ENCODE data around the gene CPLANE1.
"Not testable (repeated sequence)": the region's sequence is repeated elsewhere in the genome, so short reads cannot be mapped to it uniquely, and the experiment has no call there.

The CPLANE1 gene

GRCh38 chr5:37208883-37209797 is 40.0 kb downstream of the CPLANE1 start:
- no peak for DNase-seq (ENCODE audit: low spot score)

GRCh38 chr5:37207802-37208201 is 41.4 kb downstream of the CPLANE1 start:
- no peak for DNase-seq (ENCODE audit: low spot score)

GRCh38 chr5:37206736-37207135 is 42.4 kb downstream of the CPLANE1 start:
- no peak for DNase-seq (ENCODE audit: low spot score)

GRCh38 chr5:37198842-37199241 is 50.3 kb downstream of the CPLANE1 start:
- no peak for DNase-seq (ENCODE audit: low spot score)

- DNase-seq (ENCODE audit: low spot score), result no peak
Measured at GRCh38 chr5:37198061-37198460, 51.1 kb downstream of the CPLANE1 start.

- DNase-seq (ENCODE audit: low spot score), result no peak
Measured at GRCh38 chr5:37197340-37198050, 51.7 kb downstream of the CPLANE1 start.

GRCh38 chr5:37190592-37190991 is 58.6 kb downstream of the CPLANE1 start:
- DNase-seq (ENCODE audit: low spot score), result no peak

GRCh38 chr5:37189355-37189754 is 59.8 kb downstream of the CPLANE1 start:
- DNase-seq (ENCODE audit: low spot score), result no peak

GRCh38 chr5:37187465-37187977 is 61.7 kb downstream of the CPLANE1 start:
- DNase-seq (ENCODE audit: low spot score), result peak; percentile 18

- no peak for DNase-seq (ENCODE audit: low spot score)
Measured at GRCh38 chr5:37184748-37185364, 64.3 kb downstream of the CPLANE1 start.

- no peak for DNase-seq (ENCODE audit: low spot score)
Measured at GRCh38 chr5:37182667-37183066, 66.5 kb downstream of the CPLANE1 start.

- no peak for DNase-seq (ENCODE audit: low spot score)
Measured at GRCh38 chr5:37174928-37175327, 74.2 kb downstream of the CPLANE1 start.

GRCh38 chr5:37172957-37173356 is 76.2 kb downstream of the CPLANE1 start:
- DNase-seq (ENCODE audit: low spot score), result no peak

GRCh38 chr5:37170856-37171255 is 78.3 kb downstream of the CPLANE1 start:
- no peak for DNase-seq (ENCODE audit: low spot score)

- no peak for DNase-seq (ENCODE audit: low spot score)
Measured at GRCh38 chr5:37166197-37166596, 83.0 kb downstream of the CPLANE1 start.

GRCh38 chr5:37165761-37166160 is 83.4 kb downstream of the CPLANE1 start:
- no peak for DNase-seq (ENCODE audit: low spot score)

- no peak for DNase-seq (ENCODE audit: low spot score)
Measured at GRCh38 chr5:37153661-37154060, 95.5 kb downstream of the CPLANE1 start.

GRCh38 chr5:37146896-37147295 is 102.3 kb downstream of the CPLANE1 start:
- DNase-seq (ENCODE audit: low spot score), result no peak

GRCh38 chr5:37136694-37137093 is 112.5 kb downstream of the CPLANE1 start:
- DNase-seq (ENCODE audit: low spot score), result no peak

- DNase-seq (ENCODE audit: low spot score), result not testable (repeated sequence)
Measured at GRCh38 chr5:37135312-37135711, 113.9 kb downstream of the CPLANE1 start.

GRCh38 chr5:37133939-37134338 is 115.2 kb downstream of the CPLANE1 start:
- DNase-seq (ENCODE audit: low spot score), result no peak

- DNase-seq (ENCODE audit: low spot score), result no peak
Measured at GRCh38 chr5:37132646-37133045, 116.5 kb downstream of the CPLANE1 start.

GRCh38 chr5:37121465-37121864 is 127.7 kb downstream of the CPLANE1 start:
- DNase-seq (ENCODE audit: low spot score), result no peak

Data from hematopoietic multipotent progenitor cell treated with erythropoietin and hydrocortisone succinate and interleukin-3 and kit ligand, for 17 days (in vitro differentiated cells).